CD4-positive, alpha-beta T cell (primary cell): Measurements from ENCODE around the gene ARHGAP18. TPM values are rescaled to one million over a fixed set of nuclear protein-coding genes. Genes with fewer than 3 reads are reported as not detected.

ENCODE experiments used
- ATAC-seq: fragments of 200-7000 bp; cut with Tn5 transposase; one replicate; pipeline ENCODE4 v1.10.0; 2022; ENCODE audit warnings: mild to moderate bottlenecking; ENCODE audit not compliant: poor library complexity
- CTCF ChIA-PET: fragments of 350-600 bp; sonication (Branson Sonifier 250); formaldehyde crosslinking; loops from one replicate; lab custom pipeline; 2021; ENCODE audit warnings: antibody characterized with exemption, inconsistent platforms; lab: Charles Lee
- POLR2A ChIA-PET: fragments of 350-600 bp; sonication (Branson Sonifier 250); formaldehyde crosslinking; loops from one replicate; lab custom pipeline; 2021; ENCODE audit warnings: antibody characterized with exemption, inconsistent platforms; lab: Charles Lee
- DNase-seq, 14 experiments: peaks; one replicate each; pipeline ENCODE4 v3.0.0-alpha.2; 2013 to 2020; ENCODE audit warnings: mixed read lengths in 2 of 14
- H3K27ac ChIP-seq, 2 donors: one replicate each; pipeline versions ENCODE4 v1.5.1 to v1.7.0; 2013; ENCODE audit warnings: low read length in 2 of 2, low read depth in 1 of 2, mild to moderate bottlenecking in 1 of 2
- H3K27me3 ChIP-seq, 2 experiments: 1 replicate in 1 of 2; 2 replicates in 1 of 2; pipeline versions ENCODE4 v1.6.1 to v1.7.0; 2013; ENCODE audit warnings: low read length in 2 of 2, control low read depth in 1 of 2, mild to moderate bottlenecking in 1 of 2, moderate library complexity in 1 of 2; ENCODE audit not compliant: insufficient read depth in 2 of 2, control insufficient read depth in 1 of 2
- H3K36me3 ChIP-seq: one replicate; pipeline ENCODE4 v1.6.1; 2013; ENCODE audit warnings: low read length, control low read depth; ENCODE audit not compliant: insufficient read depth
- H3K4me1 ChIP-seq: one replicate; pipeline ENCODE4 v1.6.1; 2013; ENCODE audit warnings: low read length, control low read depth; ENCODE audit not compliant: insufficient read depth
- H3K4me3 ChIP-seq: one replicate; pipeline ENCODE4 v1.5.1; 2013; ENCODE audit warnings: mild to moderate bottlenecking, low read length, moderate library complexity
- H3K9me3 ChIP-seq, 2 experiments: 1 replicate in 1 of 2; 2 replicates in 1 of 2; pipeline versions ENCODE4 v1.6.1 to v1.7.0; 2013; ENCODE audit warnings: low read length in 2 of 2, mild to moderate bottlenecking in 2 of 2, control low read depth in 1 of 2, moderate library complexity in 1 of 2; ENCODE audit not compliant: control insufficient read depth in 1 of 2, insufficient read depth in 1 of 2
- H3K27ac Mint-ChIP-seq: one replicate; pipeline ENCODE4 v1.8.0; 2020; ENCODE audit warnings: mixed read lengths
- H3K27me3 Mint-ChIP-seq: one replicate; pipeline ENCODE4 v1.8.0; 2021; ENCODE audit warnings: mixed read lengths
- H3K36me3 Mint-ChIP-seq: one replicate; pipeline ENCODE4 v1.8.0; 2021; ENCODE audit warnings: low read depth, mixed read lengths
- H3K4me1 Mint-ChIP-seq: one replicate; pipeline ENCODE4 v1.8.0; 2021; ENCODE audit warnings: low read depth, mixed read lengths
- H3K4me3 Mint-ChIP-seq: one replicate; pipeline ENCODE4 v1.8.0; 2020; ENCODE audit warnings: mild to moderate bottlenecking, mixed read lengths
- H3K9me3 Mint-ChIP-seq: one replicate; pipeline ENCODE4 v1.8.0; 2020; ENCODE audit warnings: mixed read lengths
- CTCF ChIP-seq: fragments of 200-600 bp; IDR thresholded peaks from one replicate; pipeline ENCODE4 v1.8.0; 2022; ENCODE audit warnings: antibody characterized with exemption, mild to moderate bottlenecking
- intact Hi-C, 2 experiments: fragments of 100-400 bp; cut with DNase I in 1 of 2; cut with micrococcal nuclease in 1 of 2; formaldehyde crosslinking; loops; one replicate each; pipeline versions ENCODE4 v1.15.1 to v1.9.0; 2023 to 2025; cut with DNase I, micrococcal nuclease
- total RNA-seq, 174 experiments: library from RNA in 2 of 174; stranded (reverse) in 2 of 174; gene quantifications; one replicate each; pipeline ENCODE4 v1.2.3 and lab custom pipeline; 2021 to 2026

ARHGAP18 gene
- total RNA-seq, 2 experiments from 2014 or later, result 0.71 to 1.3 TPM

GRCh38 chr6:129642322-129642721 is 67.7 kb downstream of the ARHGAP18 start:
- H3K9me3 ChIP-seq, result no peaks in the 10 kb centered on the region
- H3K27me3 Mint-ChIP-seq, result no peaks in the 10 kb centered on the region
- ChIA-PET CTCF (interaction anchor here (1.4 kb wide), 1 partner anchor 88 kb away, joined by 3 read pairs; no protein-coding TSS in a partner anchor), POLR2A (no interaction called here)
- H3K4me1 ChIP-seq, result no peaks in the 10 kb centered on the region
- no peak for TF ChIP-seq CTCF
- no peak overlapping the region for H3K27ac ChIP-seq
- no peak overlapping the region for H3K4me3 Mint-ChIP-seq
- H3K4me3 ChIP-seq, result no peak overlapping the region
- H3K4me1 Mint-ChIP-seq, result no peaks in the 10 kb centered on the region
- intact Hi-C loops, result no loop called here
- ATAC-seq (no peak), DNase-seq (no peak)
- no peaks in the 10 kb centered on the region for H3K36me3 Mint-ChIP-seq
- no peak overlapping the region for H3K27ac Mint-ChIP-seq
- no peaks in the 10 kb centered on the region for H3K9me3 Mint-ChIP-seq
- H3K27me3 ChIP-seq, result no peaks in the 10 kb centered on the region
- peaks cover 6% of the 10 kb centered on the region for H3K36me3 ChIP-seq

- Histone ChIP-seq H3K9me3 (no peaks in the 10 kb centered on the region), H3K36me3 (peaks cover 6% of the 10 kb centered on the region), H3K4me3 (no peak overlapping the region), H3K4me1 (no peaks in the 10 kb centered on the region), H3K27me3 (no peaks in the 10 kb centered on the region), H3K27ac (no peak overlapping the region)
- ChIA-PET POLR2A (interaction anchor here (0.7 kb wide), 1 partner anchor 107 kb away, joined by 3 read pairs; no protein-coding TSS in a partner anchor), CTCF (interaction anchor here (0.5 to 1.4 kb wide), 2 partner anchors 41 to 89 kb away, joined by 3 read pairs; no protein-coding TSS in a partner anchor)
- no peak overlapping the region for H3K27ac Mint-ChIP-seq
- H3K4me3 Mint-ChIP-seq, result no peak overlapping the region
- H3K36me3 Mint-ChIP-seq, result no peaks in the 10 kb centered on the region
- intact Hi-C loops, result no loop called here
- no peaks in the 10 kb centered on the region for H3K27me3 Mint-ChIP-seq
- ATAC-seq, result no peak
- no peak for TF ChIP-seq CTCF
- H3K9me3 Mint-ChIP-seq, result no peaks in the 10 kb centered on the region
- no peaks in the 10 kb centered on the region for H3K4me1 Mint-ChIP-seq
- DNase-seq, result no peak
Measured at GRCh38 chr6:129641344-129641743, 68.6 kb downstream of the ARHGAP18 start.

- CTCF ChIA-PET, result interaction anchor here (1.5 kb wide), 1 partner anchor 92 kb away, joined by 4 read pairs; no protein-coding TSS in a partner anchor
- DNase-seq, result no peak
- no peaks in the 10 kb centered on the region for H3K9me3 ChIP-seq
- Mint-ChIP-seq H3K27ac (no peak overlapping the region), H3K4me3 (no peak overlapping the region), H3K4me1 (no peaks in the 10 kb centered on the region), H3K9me3 (no peaks in the 10 kb centered on the region), H3K36me3 (no peaks in the 10 kb centered on the region), H3K27me3 (no peaks in the 10 kb centered on the region)
- H3K4me1 ChIP-seq, result no peaks in the 10 kb centered on the region
- H3K36me3 ChIP-seq, result peaks cover 6% of the 10 kb centered on the region
- no peak for ATAC-seq
- intact Hi-C loops, result no loop called here
- H3K27ac ChIP-seq, result no peak overlapping the region
- POLR2A ChIA-PET, result no interaction called here
- TF ChIP-seq CTCF, result no peak
- no peak overlapping the region for H3K4me3 ChIP-seq
- H3K27me3 ChIP-seq, result no peaks in the 10 kb centered on the region
Measured at GRCh38 chr6:129638686-129639085, 71.3 kb downstream of the ARHGAP18 start.
